Activated B cell treated with CpG ODN at 0.5 μM for 24 hours (primary cell): ENCODE measurements around the gene HOXD9. TPM values are rescaled to one million over a fixed set of nuclear protein-coding genes. Genes with fewer than 3 reads are reported as not detected.
A peak's percentile ranks its signal among the peaks of the same experiment; 100 is the strongest.

Experiments
- ATAC-seq: fragments of 200-7000 bp; cut with Tn5 transposase; one replicate; pipeline ENCODE4 v1.10.0; 2021; ENCODE audit warnings: low read depth, mild to moderate bottlenecking, moderate library complexity
- CTCF ChIA-PET: fragments of 350-600 bp; sonication (Branson Sonifier 250); formaldehyde crosslinking; loops from one replicate; lab custom pipeline; 2021; ENCODE audit warnings: antibody characterized with exemption; lab: Charles Lee
- POLR2A ChIA-PET: fragments of 350-600 bp; sonication (Branson Sonifier 250); formaldehyde crosslinking; loops from one replicate; lab custom pipeline; 2021; ENCODE audit warnings: antibody characterized with exemption; lab: Charles Lee
- DNase-seq: peaks from one replicate; pipeline ENCODE4 v3.0.0; 2022
- H3K27ac Mint-ChIP-seq: one replicate; pipeline ENCODE4 v1.8.0; 2020; ENCODE audit warnings: mixed read lengths
- H3K27me3 Mint-ChIP-seq: one replicate; pipeline ENCODE4 v1.8.0; 2021; ENCODE audit warnings: mixed read lengths
- H3K36me3 Mint-ChIP-seq: one replicate; pipeline ENCODE4 v1.8.0; 2021; ENCODE audit warnings: low read depth, mixed read lengths
- H3K4me1 Mint-ChIP-seq: one replicate; pipeline ENCODE4 v1.8.0; 2021; ENCODE audit warnings: mixed read lengths
- H3K4me3 Mint-ChIP-seq: one replicate; pipeline ENCODE4 v1.8.0; 2020; ENCODE audit warnings: mild to moderate bottlenecking, mixed read lengths
- H3K9me3 Mint-ChIP-seq: one replicate; pipeline ENCODE4 v1.8.0; 2020; ENCODE audit warnings: mixed read lengths
- intact Hi-C: fragments of 100-400 bp; cut with micrococcal nuclease; formaldehyde crosslinking; loops from one replicate; pipeline ENCODE4 v1.15.1; 2024
- total RNA-seq: library from RNA; stranded (reverse); gene quantifications from 2 replicates; pipeline ENCODE4 v1.2.3, GENCODE V29; 2022
- TF ChIP-seq, protein P1 (sequence below): fragments of 200-600 bp; IDR thresholded peaks from one replicate; pipeline ENCODE4 v1.8.0; 2022; ENCODE audit warnings: antibody characterized with exemption, mild to moderate bottlenecking

HOXD9 gene
- total RNA-seq, 1 donor from 2014 or later = not detected

DNA sequence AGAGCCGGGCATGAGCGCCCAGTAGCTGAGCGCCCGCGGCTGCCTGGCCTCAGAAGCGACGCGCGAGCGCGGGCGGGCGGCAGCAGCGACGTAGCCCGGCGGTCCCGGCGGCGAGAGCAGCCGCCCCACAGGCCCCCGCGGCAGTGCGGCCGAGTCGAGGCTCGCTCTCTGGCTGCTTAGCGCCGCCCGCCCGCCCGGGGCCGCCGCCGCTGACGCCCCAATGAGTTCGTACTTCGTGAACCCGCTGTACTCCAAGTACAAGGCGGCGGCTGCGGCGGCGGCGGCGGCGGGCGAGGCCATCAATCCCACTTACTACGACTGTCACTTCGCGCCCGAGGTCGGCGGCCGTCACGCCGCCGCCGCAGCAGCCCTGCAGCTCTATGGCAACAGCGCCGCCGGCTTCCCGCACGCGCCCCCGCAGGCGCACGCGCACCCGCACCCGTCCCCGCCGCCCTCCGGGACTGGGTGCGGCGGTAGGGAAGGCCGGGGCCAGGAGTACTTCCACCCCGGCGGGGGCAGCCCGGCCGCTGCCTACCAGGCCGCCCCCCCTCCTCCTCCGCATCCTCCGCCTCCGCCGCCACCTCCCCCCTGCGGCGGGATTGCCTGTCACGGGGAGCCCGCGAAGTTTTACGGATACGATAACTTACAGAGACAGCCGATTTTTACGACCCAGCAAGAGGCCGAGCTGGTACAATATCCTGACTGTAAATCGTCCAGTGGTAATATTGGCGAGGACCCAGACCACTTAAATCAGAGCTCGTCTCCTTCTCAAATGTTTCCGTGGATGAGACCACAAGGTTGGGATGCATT is 7.8 kb downstream of the HOXD9 start:
- ATAC-seq (peak; percentile 18), DNase-seq (no peak)
- no peaks in the 10 kb centered on the region for H3K36me3 Mint-ChIP-seq
- peaks cover 32% of the 10 kb centered on the region for H3K4me1 Mint-ChIP-seq
- peak overlapping the region; percentile 41 for H3K27ac Mint-ChIP-seq
- intact Hi-C loops = loop anchor here (2.0 to 10.0 kb wide), 3 partner anchors 33 to 1796 kb away; partner anchors contain the start of genes HOXD12 and SP9
- H3K9me3 Mint-ChIP-seq = no peaks in the 10 kb centered on the region
- POLR2A ChIA-PET = no interaction called here
- peak overlapping the region; percentile 57 for H3K4me3 Mint-ChIP-seq
- peaks cover 73% of the 10 kb centered on the region for H3K27me3 Mint-ChIP-seq
- CTCF ChIA-PET = interaction anchor here (1.4 to 4.1 kb wide), 2 partner anchors 10 to 325 kb away, joined by 4 to 19 read pairs; no protein-coding TSS in a partner anchor
- TF ChIP-seq, protein P1, sequence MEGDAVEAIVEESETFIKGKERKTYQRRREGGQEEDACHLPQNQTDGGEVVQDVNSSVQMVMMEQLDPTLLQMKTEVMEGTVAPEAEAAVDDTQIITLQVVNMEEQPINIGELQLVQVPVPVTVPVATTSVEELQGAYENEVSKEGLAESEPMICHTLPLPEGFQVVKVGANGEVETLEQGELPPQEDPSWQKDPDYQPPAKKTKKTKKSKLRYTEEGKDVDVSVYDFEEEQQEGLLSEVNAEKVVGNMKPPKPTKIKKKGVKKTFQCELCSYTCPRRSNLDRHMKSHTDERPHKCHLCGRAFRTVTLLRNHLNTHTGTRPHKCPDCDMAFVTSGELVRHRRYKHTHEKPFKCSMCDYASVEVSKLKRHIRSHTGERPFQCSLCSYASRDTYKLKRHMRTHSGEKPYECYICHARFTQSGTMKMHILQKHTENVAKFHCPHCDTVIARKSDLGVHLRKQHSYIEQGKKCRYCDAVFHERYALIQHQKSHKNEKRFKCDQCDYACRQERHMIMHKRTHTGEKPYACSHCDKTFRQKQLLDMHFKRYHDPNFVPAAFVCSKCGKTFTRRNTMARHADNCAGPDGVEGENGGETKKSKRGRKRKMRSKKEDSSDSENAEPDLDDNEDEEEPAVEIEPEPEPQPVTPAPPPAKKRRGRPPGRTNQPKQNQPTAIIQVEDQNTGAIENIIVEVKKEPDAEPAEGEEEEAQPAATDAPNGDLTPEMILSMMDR = no peak

DNA sequence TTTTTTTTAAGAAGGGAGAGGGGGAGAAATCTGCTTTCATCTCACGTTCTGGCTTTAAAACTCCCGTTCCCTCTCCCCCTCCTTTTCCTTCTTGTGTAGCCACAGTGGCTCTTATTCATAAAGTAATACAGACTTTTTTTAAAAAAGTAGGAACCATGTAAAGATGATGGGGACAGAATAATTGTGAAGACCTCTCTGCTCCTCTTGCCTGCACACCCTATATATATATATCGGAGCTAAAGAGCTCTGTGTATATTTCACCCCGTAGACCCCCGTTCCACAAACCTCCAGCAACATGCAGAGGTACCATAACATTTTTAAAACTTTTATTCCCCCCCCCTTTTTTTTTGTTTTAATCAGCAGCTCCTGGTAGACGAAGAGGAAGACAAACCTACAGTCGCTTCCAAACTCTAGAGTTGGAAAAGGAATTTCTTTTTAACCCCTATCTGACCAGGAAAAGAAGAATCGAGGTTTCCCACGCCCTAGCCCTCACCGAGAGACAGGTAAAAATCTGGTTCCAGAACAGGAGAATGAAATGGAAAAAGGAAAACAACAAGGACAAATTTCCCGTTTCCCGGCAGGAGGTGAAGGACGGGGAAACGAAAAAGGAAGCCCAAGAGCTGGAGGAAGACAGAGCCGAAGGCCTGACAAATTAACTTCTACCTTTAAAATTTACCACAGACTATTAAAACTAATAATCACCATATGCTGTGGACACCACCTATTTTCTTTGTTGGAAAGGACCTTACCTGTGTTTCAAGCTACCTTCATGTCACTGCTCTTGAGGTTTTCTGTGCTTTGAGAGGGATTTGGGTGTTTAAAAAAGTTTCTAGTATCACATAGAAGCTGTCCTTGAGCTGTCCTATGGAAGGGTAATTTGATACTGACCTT is 8.7 kb downstream of the HOXD9 start:
- peak overlapping the region; percentile 57 for H3K4me3 Mint-ChIP-seq
- ChIA-PET POLR2A (interaction anchor here (0.5 kb wide), 1 partner anchor 1747 kb away, joined by 6 read pairs; no protein-coding TSS in a partner anchor), CTCF (interaction anchor here (1.4 to 4.1 kb wide), 4 partner anchors 9 to 521 kb away, joined by 4 to 19 read pairs (median 6); no protein-coding TSS in a partner anchor)
- H3K27me3 Mint-ChIP-seq = peaks cover 73% of the 10 kb centered on the region
- intact Hi-C loops = loop anchor here (2.0 to 10.0 kb wide), 3 partner anchors 34 to 1796 kb away; partner anchors contain the start of genes HOXD12 and SP9
- H3K36me3 Mint-ChIP-seq = no peaks in the 10 kb centered on the region
- no peaks in the 10 kb centered on the region for H3K9me3 Mint-ChIP-seq
- ATAC-seq (no peak), DNase-seq (no peak)
- peaks cover 40% of the 10 kb centered on the region for H3K4me1 Mint-ChIP-seq
- peak overlapping the region; percentile 41 for H3K27ac Mint-ChIP-seq
- TF ChIP-seq, protein P1 = no peak

DNA sequence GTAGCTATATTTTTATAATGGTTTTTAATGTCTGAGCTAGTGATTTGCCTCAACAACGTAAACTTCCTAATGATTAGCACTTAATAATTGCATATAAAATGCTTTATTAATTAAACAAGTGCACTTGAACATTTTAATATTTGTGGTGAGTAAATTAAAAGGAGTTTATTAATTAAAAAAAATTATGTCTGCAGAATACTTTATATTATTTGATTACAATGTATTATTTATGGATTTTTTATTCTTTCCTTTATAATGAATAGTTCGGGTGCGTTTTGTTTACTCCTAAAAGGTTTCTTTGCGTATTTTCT is 9.3 kb downstream of the HOXD9 start:
- intact Hi-C loops = loop anchor here (2.0 to 10.0 kb wide), 4 partner anchors 25 to 1797 kb away; partner anchors contain the start of genes HOXD12, HOXD3 and SP9
- Mint-ChIP-seq H3K27ac (no peak overlapping the region), H3K36me3 (no peaks in the 10 kb centered on the region), H3K4me1 (peaks cover 42% of the 10 kb centered on the region), H3K27me3 (peaks cover 71% of the 10 kb centered on the region), H3K9me3 (no peaks in the 10 kb centered on the region), H3K4me3 (no peak overlapping the region)
- ChIA-PET CTCF (interaction anchor here (1.4 to 4.1 kb wide), 3 partner anchors 324 to 521 kb away, joined by 5 to 19 read pairs (median 7); no protein-coding TSS in a partner anchor), POLR2A (interaction anchor here (0.5 kb wide), 1 partner anchor 1748 kb away, joined by 6 read pairs; no protein-coding TSS in a partner anchor)
- ATAC-seq (no peak), DNase-seq (no peak)
- TF ChIP-seq, protein P1 = no peak

DNA sequence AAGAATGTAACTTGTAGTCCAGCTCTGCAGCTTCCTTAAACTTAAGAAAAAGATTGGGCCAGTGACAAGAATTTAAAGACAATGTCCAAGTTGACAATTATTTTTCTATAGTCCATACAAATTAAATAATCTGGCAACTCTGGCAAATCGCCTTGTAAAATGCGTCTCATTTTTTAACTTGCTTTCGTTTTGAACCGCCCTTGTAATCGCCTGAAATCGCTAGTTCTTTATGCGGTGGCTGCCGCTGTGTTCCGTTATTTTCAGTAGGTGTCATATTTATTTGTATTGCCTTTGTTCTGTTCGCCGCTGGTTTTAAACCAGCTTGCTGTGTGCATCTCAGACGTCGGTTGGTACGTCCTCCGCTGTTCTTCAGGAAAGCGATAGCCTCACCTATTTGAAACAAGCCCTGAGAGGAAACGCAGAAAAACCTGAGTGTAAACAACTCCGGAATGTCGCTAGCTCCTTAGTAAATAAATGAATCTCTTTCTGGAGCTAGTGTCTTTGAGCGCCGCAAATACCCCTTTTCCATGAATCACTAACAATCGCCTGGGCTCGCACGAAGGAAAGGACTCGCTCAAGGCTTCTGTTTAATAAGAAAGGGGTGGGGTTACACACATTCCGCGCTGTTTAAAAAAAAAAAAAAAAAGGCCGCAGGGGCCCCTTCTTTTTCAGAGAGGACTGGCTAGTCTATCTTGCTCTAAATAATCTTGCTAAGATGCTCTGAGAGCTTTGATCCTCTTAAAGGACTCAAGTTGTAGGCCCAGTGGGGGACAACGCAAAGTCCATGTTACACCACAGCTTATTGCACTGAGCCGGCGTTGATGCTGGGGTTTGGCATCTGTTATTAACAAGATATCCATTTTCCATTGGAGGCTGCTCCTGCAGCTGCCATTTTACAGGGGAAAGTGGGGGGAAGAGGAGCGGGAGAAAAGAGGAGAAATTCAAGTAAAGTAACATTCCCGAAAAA is 10.0 kb downstream of the HOXD9 start:
- DNase-seq (no peak), ATAC-seq (no peak)
- Mint-ChIP-seq H3K4me3 (peak overlapping the region; percentile 68), H3K36me3 (no peaks in the 10 kb centered on the region), H3K9me3 (no peaks in the 10 kb centered on the region), H3K4me1 (peaks cover 40% of the 10 kb centered on the region), H3K27ac (no peak overlapping the region), H3K27me3 (peaks cover 73% of the 10 kb centered on the region)
- intact Hi-C loops = loop anchor here (2.0 to 10.0 kb wide), 3 partner anchors 24 to 1798 kb away; partner anchors contain the start of genes HOXD12, HOXD3 and SP9
- ChIA-PET POLR2A (interaction anchor here (0.5 kb wide), 1 partner anchor 1749 kb away, joined by 6 read pairs; no protein-coding TSS in a partner anchor), CTCF (interaction anchor here (1.4 to 4.1 kb wide), 3 partner anchors 323 to 520 kb away, joined by 5 to 19 read pairs (median 7); no protein-coding TSS in a partner anchor)
- TF ChIP-seq, protein P1 = no peak
